NOMO-1 treated with DMSO at 0.1 percent for 48 hours (cell line): Measurements from ENCODE around the gene TRAF5.

Experiments
- DNase-seq: peaks from one replicate; lab custom pipeline; 2025; ENCODE audit not compliant: unreplicated experiment; lab: John Stamatoyannopoulos, UW

TRAF5 gene

GRCh38 chr1:211416628-211417323 is 90.1 kb downstream of the TRAF5 start:
- DNase-seq: peak; percentile 28

- no peak for DNase-seq
These were observed 93.8 kb downstream of the TRAF5 start for GRCh38 chr1:211420389-211420788.

- no peak for DNase-seq
These were observed 94.3 kb downstream of the TRAF5 start for GRCh38 chr1:211420845-211421454.

- DNase-seq: no peak
These were observed 97.4 kb downstream of the TRAF5 start for GRCh38 chr1:211424018-211424417.
